HG03575 (cell line): ENCODE data around the gene ZFP82.

ENCODE experiments used
- ATAC-seq: cut with Tn5 transposase; IDR thresholded peaks from one replicate; pipeline ENCODE4 v1.9.1; 2021; ENCODE audit not compliant: unreplicated experiment, insufficient number of reproducible peaks, low FRiP score; ENCODE audit errors: extremely low read depth

Gene ZFP82

GRCh38 chr19:36418287-36419001 is at the start of gene ZFP82:
TSS of gene ZFP82 (minus strand) at chr19:36418644. CDS start at chr19:36409789, 8,855 bp downstream.
- no peak for ATAC-seq

GRCh38 chr19:36460046-36460445 is 41.6 kb upstream of the ZFP82 start:
- no peak for ATAC-seq

GRCh38 chr19:36456831-36457230 is 38.4 kb upstream of the ZFP82 start:
- no peak for ATAC-seq

GRCh38 chr19:36449059-36449670 is 30.7 kb upstream of the ZFP82 start:
- no peak for ATAC-seq

GRCh38 chr19:36441339-36441738 is 22.9 kb upstream of the ZFP82 start:
- no peak for ATAC-seq

GRCh38 chr19:36436531-36436930 is 18.1 kb upstream of the ZFP82 start:
- no peak for ATAC-seq

GRCh38 chr19:36423925-36424324 is 5.5 kb upstream of the ZFP82 start:
- no peak for ATAC-seq

GRCh38 chr19:36421749-36422481 is 3.5 kb upstream of the ZFP82 start:
- ATAC-seq, result no peak

- no peak for ATAC-seq
These were observed 2.7 kb upstream of the ZFP82 start for GRCh38 chr19:36420961-36421748.

GRCh38 chr19:36417752-36418286 is 625 bp downstream of the ZFP82 start:
- no peak for ATAC-seq

- no peak for ATAC-seq
These were observed 8.6 kb downstream of the ZFP82 start for GRCh38 chr19:36409841-36410240.

GRCh38 chr19:36408101-36408500 is 10.3 kb downstream of the ZFP82 start:
- ATAC-seq, result no peak

- ATAC-seq, result no peak
These were observed 13.9 kb downstream of the ZFP82 start for GRCh38 chr19:36404498-36404897.

GRCh38 chr19:36401475-36401874 is 17.0 kb downstream of the ZFP82 start:
- ATAC-seq, result no peak

GRCh38 chr19:36398571-36398970 is 19.9 kb downstream of the ZFP82 start:
- ATAC-seq, result no peak

- no peak for ATAC-seq
These were observed 25.3 kb downstream of the ZFP82 start for GRCh38 chr19:36392916-36393673.

GRCh38 chr19:36379510-36379819 is 39.0 kb downstream of the ZFP82 start:
- no peak for ATAC-seq

- ATAC-seq, result no peak
These were observed 39.6 kb downstream of the ZFP82 start, which contains the start of gene ZFP14 for GRCh38 chr19:36378625-36379509. TSS of gene ZFP14 (minus strand) at chr19:36379201. CDS start at chr19:36367892, 11,309 bp downstream.
